Activated naive CD8-positive, alpha-beta T cell treated with anti-CD3 and anti-CD28 coated beads, Interleukin-2, amount 10 ng/mL, durations not matched to agents 7 days and 5 days (primary cell): ENCODE results near the gene MOB2. TPM values are rescaled to one million over a fixed set of nuclear protein-coding genes. Genes with fewer than 3 reads are reported as not detected.

Experiments used
- ATAC-seq: fragments of 150-1000 bp; cut with Tn5 transposase; one replicate; pipeline ENCODE4 v1.10.0; 2021; ENCODE audit warnings: low read depth, moderate library complexity
- POLR2A ChIA-PET: fragments of 350-600 bp; sonication (Branson Sonifier 250); formaldehyde crosslinking; loops from one replicate; lab custom pipeline; 2021; ENCODE audit warnings: antibody characterized with exemption; lab: Charles Lee
- DNase-seq: peaks from one replicate; pipeline ENCODE4 v3.0.0; 2021
- H3K27ac Mint-ChIP-seq: one replicate; pipeline ENCODE4 v1.8.0; 2022; ENCODE audit warnings: mild to moderate bottlenecking, mixed read lengths
- H3K27me3 Mint-ChIP-seq: one replicate; pipeline ENCODE4 v1.8.0; 2022; ENCODE audit warnings: mild to moderate bottlenecking, moderate library complexity, mixed read lengths
- H3K36me3 Mint-ChIP-seq: one replicate; pipeline ENCODE4 v1.8.0; 2021; ENCODE audit warnings: mild to moderate bottlenecking, mixed read lengths
- H3K4me1 Mint-ChIP-seq: one replicate; pipeline ENCODE4 v1.8.0; 2021; ENCODE audit warnings: mixed read lengths
- H3K4me3 Mint-ChIP-seq: one replicate; pipeline ENCODE4 v1.8.0; 2022; ENCODE audit warnings: mild to moderate bottlenecking, moderate library complexity, mixed read lengths
- H3K9me3 Mint-ChIP-seq: one replicate; pipeline ENCODE4 v1.8.0; 2021; ENCODE audit warnings: mixed read lengths
- total RNA-seq, 2 experiments: library from RNA; stranded (reverse); gene quantifications; one replicate each; pipeline ENCODE4 v1.2.3, GENCODE V29; 2021

The MOB2 gene
- total RNA-seq, 2 experiments from 2014 or later, result 43.2 to 47.2 TPM

GRCh38 chr11:1504581-1505290, 18.2 kb upstream of the MOB2 start:
- H3K4me1 Mint-ChIP-seq, result peaks cover 4% of the 10 kb centered on the region

GRCh38 chr11:1504138-1504537, 17.6 kb upstream of the MOB2 start:
- DNase-seq (no peak), ATAC-seq (no peak)
- Mint-ChIP-seq H3K4me3 (no peak overlapping the region), H3K9me3 (no peaks in the 10 kb centered on the region), H3K27me3 (no peaks in the 10 kb centered on the region), H3K4me1 (peaks cover 4% of the 10 kb centered on the region), H3K36me3 (peaks cover 12% of the 10 kb centered on the region), H3K27ac (no peak overlapping the region)
- POLR2A ChIA-PET, result no interaction called here

More at GRCh38 chr11:1504581-1505290, 18.2 kb upstream of the MOB2 start:
- Mint-ChIP-seq H3K36me3 (peaks cover 10% of the 10 kb centered on the region), H3K27me3 (no peaks in the 10 kb centered on the region), H3K27ac (no peak overlapping the region), H3K9me3 (no peaks in the 10 kb centered on the region), H3K4me3 (no peak overlapping the region)
- ATAC-seq (no peak), DNase-seq (no peak)
- POLR2A ChIA-PET, result interaction anchor here (0.7 kb wide), 1 partner anchor 63 kb away, joined by 3 read pairs; no protein-coding TSS in a partner anchor

GRCh38 chr11:1503708-1504104, 17.1 kb upstream of the MOB2 start:
- Mint-ChIP-seq H3K4me3 (no peak overlapping the region), H3K36me3 (peaks cover 16% of the 10 kb centered on the region), H3K4me1 (peaks cover 4% of the 10 kb centered on the region), H3K9me3 (peaks cover 3% of the 10 kb centered on the region), H3K27me3 (no peaks in the 10 kb centered on the region), H3K27ac (no peak overlapping the region)
- DNase-seq, result no peak
- POLR2A ChIA-PET, result no interaction called here
- ATAC-seq, result no peak

- Mint-ChIP-seq H3K4me3 (no peak overlapping the region), H3K4me1 (peaks cover 5% of the 10 kb centered on the region), H3K36me3 (peaks cover 20% of the 10 kb centered on the region), H3K27ac (no peak overlapping the region), H3K9me3 (peaks cover 3% of the 10 kb centered on the region), H3K27me3 (no peaks in the 10 kb centered on the region)
- ATAC-seq (no peak), DNase-seq (no peak)
- POLR2A ChIA-PET, result no interaction called here
These were observed 16.6 kb upstream of the MOB2 start for GRCh38 chr11:1502954-1503707.

GRCh38 chr11:1502168-1502953, 15.8 kb upstream of the MOB2 start:
- Mint-ChIP-seq H3K36me3 (peaks cover 23% of the 10 kb centered on the region), H3K4me1 (peaks cover 7% of the 10 kb centered on the region), H3K27me3 (no peaks in the 10 kb centered on the region), H3K27ac (no peak overlapping the region), H3K9me3 (peaks cover 3% of the 10 kb centered on the region), H3K4me3 (no peak overlapping the region)
- no peak for DNase-seq
- ATAC-seq, result no peak
- POLR2A ChIA-PET, result no interaction called here

- no peak for ATAC-seq
- POLR2A ChIA-PET, result no interaction called here
- DNase-seq, result no peak
- Mint-ChIP-seq H3K4me1 (peaks cover 11% of the 10 kb centered on the region), H3K27ac (peak overlapping the region; percentile 60), H3K36me3 (peaks cover 27% of the 10 kb centered on the region), H3K9me3 (peaks cover 3% of the 10 kb centered on the region), H3K27me3 (no peaks in the 10 kb centered on the region), H3K4me3 (no peak overlapping the region)
These were observed 15.0 kb upstream of the MOB2 start for GRCh38 chr11:1501421-1502167.

GRCh38 chr11:1500466-1501420, 14.2 kb upstream of the MOB2 start:
- no peak for DNase-seq
- H3K9me3 Mint-ChIP-seq, result peaks cover 8% of the 10 kb centered on the region
- no peak for ATAC-seq
- H3K27ac Mint-ChIP-seq, result no peak overlapping the region
- no peak overlapping the region for H3K4me3 Mint-ChIP-seq
- H3K27me3 Mint-ChIP-seq, result no peaks in the 10 kb centered on the region
- H3K36me3 Mint-ChIP-seq, result peaks cover 33% of the 10 kb centered on the region
- H3K4me1 Mint-ChIP-seq, result peaks cover 13% of the 10 kb centered on the region
- POLR2A ChIA-PET, result no interaction called here

- Mint-ChIP-seq H3K27me3 (no peaks in the 10 kb centered on the region), H3K36me3 (peaks cover 33% of the 10 kb centered on the region), H3K9me3 (peaks cover 10% of the 10 kb centered on the region), H3K4me3 (no peak overlapping the region), H3K4me1 (peaks cover 13% of the 10 kb centered on the region), H3K27ac (no peak overlapping the region)
- POLR2A ChIA-PET, result no interaction called here
- DNase-seq (no peak), ATAC-seq (no peak)
These were observed 13.3 kb upstream of the MOB2 start for GRCh38 chr11:1499899-1500298.

GRCh38 chr11:1499261-1499890, 12.8 kb upstream of the MOB2 start:
- POLR2A ChIA-PET, result no interaction called here
- Mint-ChIP-seq H3K27me3 (no peaks in the 10 kb centered on the region), H3K27ac (no peak overlapping the region), H3K9me3 (peaks cover 10% of the 10 kb centered on the region), H3K4me1 (peaks cover 13% of the 10 kb centered on the region), H3K36me3 (peaks cover 33% of the 10 kb centered on the region), H3K4me3 (no peak overlapping the region)
- DNase-seq (peak; percentile 22), ATAC-seq (no peak)

GRCh38 chr11:1498262-1498661, 11.7 kb upstream of the MOB2 start:
- no peak overlapping the region for H3K27ac Mint-ChIP-seq
- ATAC-seq, result no peak
- H3K9me3 Mint-ChIP-seq, result peaks cover 10% of the 10 kb centered on the region
- peaks cover 33% of the 10 kb centered on the region for H3K36me3 Mint-ChIP-seq
- no peaks in the 10 kb centered on the region for H3K27me3 Mint-ChIP-seq
- H3K4me3 Mint-ChIP-seq, result no peak overlapping the region
- POLR2A ChIA-PET, result no interaction called here
- peaks cover 13% of the 10 kb centered on the region for H3K4me1 Mint-ChIP-seq
- peak; percentile 14 for DNase-seq

GRCh38 chr11:1497600-1497999, 11.0 kb upstream of the MOB2 start:
- peaks cover 10% of the 10 kb centered on the region for H3K9me3 Mint-ChIP-seq
- H3K4me1 Mint-ChIP-seq, result peaks cover 13% of the 10 kb centered on the region
- DNase-seq (peak; percentile 4), ATAC-seq (no peak)
- POLR2A ChIA-PET, result no interaction called here
- H3K36me3 Mint-ChIP-seq, result peaks cover 33% of the 10 kb centered on the region
- no peak overlapping the region for H3K27ac Mint-ChIP-seq
- no peak overlapping the region for H3K4me3 Mint-ChIP-seq
- H3K27me3 Mint-ChIP-seq, result no peaks in the 10 kb centered on the region

GRCh38 chr11:1496761-1497095, 10.1 kb upstream of the MOB2 start:
- H3K4me3 Mint-ChIP-seq, result no peak overlapping the region
- H3K27ac Mint-ChIP-seq, result no peak overlapping the region
- no peaks in the 10 kb centered on the region for H3K27me3 Mint-ChIP-seq
- H3K4me1 Mint-ChIP-seq, result peaks cover 12% of the 10 kb centered on the region
- DNase-seq, result no peak
- peaks cover 10% of the 10 kb centered on the region for H3K9me3 Mint-ChIP-seq
- no peak for ATAC-seq
- peaks cover 32% of the 10 kb centered on the region for H3K36me3 Mint-ChIP-seq
- POLR2A ChIA-PET, result no interaction called here
